HG03469 (cell line): ENCODE data around the gene AR.
"Not testable (repeated sequence)": the region's sequence is repeated elsewhere in the genome, so short reads cannot be mapped to it uniquely, and the experiment has no call there.

Experiments used
- ATAC-seq: cut with Tn5 transposase; IDR thresholded peaks from one replicate; pipeline ENCODE4 v1.9.1; 2021; ENCODE audit warnings: mild to moderate bottlenecking, moderate library complexity, moderate number of reproducible peaks; ENCODE audit not compliant: unreplicated experiment

The AR gene

DNA sequence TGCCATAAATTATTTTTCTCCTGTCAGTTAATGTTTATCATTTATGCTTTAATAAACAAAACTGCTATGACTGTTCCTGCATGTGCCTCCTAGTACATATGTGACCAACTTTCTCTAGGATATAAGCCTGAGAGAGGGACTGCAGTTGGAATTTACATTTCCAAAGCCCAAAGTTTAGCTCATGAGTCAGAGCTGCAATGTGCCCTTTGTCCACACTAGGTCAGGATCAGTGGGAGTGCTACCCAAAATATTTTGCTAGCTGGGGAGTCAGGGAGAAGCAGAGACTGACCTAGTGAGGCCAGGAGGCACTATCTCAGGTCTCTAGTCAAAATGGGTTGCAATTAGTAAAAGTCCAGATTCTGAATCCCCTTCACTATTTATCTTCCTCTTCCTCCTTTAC lies 92.7 kb downstream of the AR start:
- no peak for ATAC-seq

DNA sequence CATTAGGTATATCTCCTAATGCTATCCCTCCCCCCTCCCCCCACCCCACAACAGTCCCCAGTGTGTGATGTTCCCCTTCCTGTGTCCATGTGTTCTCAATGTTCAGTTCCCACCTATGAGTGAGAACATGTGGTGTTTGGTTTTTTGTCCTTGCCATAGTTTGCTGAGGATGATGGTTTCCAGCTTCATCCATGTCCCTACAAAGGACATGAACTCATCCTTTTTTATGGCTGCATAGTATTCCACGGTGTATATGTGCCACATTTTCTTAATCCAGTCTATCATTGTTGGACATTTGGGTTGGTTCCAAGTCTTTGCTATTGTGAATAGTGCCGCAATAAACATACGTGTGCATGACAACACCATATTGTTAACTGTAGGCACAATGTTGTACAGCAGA lies 93.5 kb downstream of the AR start:
- not testable (repeated sequence) for ATAC-seq

DNA sequence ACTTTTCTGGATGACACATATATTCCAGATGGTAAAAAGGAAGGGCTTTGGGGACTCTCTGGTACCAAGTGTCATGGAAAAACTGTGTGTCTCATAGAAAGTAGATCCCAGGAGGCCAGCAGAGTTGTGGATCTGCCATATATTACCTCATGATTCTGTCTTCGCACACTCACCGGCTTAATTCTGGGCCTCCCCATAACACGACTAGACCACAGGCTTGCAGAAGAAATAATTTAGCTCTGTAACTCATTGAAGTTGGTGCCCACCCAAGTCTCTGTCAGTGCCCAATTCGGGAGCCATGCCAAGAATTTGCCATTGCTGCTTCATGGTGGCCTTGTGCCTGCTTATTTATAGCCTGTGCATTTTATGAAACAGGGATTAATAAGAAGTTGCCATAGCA lies 104.5 kb downstream of the AR start:
- ATAC-seq = no peak

DNA sequence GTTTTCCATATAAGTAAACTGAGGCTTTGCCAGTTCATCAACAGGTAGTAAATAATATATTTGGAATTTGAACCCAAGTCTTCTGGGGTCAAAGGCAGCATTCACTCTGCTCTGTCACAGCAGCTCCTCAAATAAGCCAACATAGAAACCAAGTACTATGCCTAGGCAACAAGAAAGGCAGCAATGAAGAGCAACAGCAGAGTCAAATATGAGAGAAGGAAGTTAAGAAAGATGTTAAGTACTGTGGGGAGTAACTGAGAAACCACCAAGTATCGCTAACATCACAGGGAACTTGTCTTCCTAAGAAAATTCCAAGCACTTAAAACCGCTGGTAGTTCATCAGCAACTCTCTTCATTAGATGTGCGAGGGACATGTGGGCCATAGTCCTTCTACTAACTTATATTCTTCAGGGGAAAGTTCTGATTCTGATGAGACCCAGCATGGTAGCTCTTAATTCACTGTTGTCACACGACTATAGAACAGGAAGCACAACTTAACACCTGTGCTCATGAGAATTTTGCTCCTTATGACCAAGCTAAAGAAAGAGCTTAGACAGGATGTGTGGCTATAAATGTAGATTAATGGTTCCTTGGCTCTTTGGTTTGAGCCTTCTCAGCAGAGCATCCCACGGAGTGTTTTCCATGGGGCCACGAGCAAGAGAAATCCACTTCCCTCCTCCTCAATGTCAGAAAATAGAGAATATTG lies 107.8 kb downstream of the AR start:
- no peak for ATAC-seq

DNA sequence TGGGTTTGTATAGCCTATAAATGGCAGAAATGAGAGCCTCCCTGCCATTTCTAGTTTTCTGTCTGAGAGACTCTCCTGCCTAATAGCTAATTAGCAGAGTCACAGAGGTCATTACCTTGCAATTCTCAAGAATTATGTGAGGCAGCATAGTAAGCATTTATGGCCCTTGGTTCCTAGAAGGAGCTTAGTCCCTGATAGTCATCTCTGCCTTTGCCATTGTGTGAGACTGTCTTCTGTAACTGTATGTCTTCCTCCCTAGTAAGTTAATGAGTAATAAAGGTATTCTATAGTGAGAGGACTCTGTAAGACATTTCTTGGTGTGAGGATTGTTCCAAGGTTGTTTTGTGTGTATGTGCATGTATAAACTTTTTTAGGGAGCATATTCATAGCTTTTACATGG lies 108.7 kb downstream of the AR start:
- no peak for ATAC-seq

DNA sequence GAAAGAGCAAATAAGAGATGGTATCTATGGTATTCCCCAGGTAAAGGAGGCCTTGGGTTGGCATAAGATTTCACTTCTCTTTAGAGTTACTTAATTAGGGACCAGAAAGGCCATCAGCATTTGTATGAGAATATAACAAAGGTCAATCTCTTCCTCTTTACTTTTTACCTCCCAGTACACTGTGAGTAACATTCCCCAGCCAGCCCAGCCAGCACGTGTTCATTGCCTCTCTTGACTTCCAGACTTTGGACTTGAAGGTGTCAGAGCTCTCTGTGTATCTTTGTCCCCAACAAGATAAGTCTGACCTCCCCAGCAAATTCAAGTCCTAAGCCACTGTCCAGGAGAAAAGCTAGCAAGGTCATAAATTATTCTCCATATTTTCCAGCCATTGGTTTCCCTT lies 110.5 kb downstream of the AR start:
- no peak for ATAC-seq

DNA sequence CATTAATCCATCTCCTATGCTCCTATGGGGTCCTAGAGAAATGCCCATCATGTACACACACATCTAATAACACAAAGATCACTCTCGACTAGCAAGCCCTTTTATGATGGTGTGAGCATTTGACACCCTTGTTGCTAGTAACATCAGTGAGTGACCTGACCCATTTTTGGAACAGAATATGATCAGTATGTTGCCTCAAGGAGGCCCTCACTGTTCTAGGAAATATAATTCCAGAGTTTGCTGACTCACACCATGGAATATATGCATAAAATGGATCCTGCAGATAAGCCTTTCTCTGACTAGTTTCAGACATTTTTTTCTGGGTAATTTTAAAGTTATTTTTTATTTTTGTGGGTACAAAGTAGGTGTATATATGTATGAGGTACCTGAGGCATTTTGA lies 121.8 kb downstream of the AR start:
- ATAC-seq = no peak

DNA sequence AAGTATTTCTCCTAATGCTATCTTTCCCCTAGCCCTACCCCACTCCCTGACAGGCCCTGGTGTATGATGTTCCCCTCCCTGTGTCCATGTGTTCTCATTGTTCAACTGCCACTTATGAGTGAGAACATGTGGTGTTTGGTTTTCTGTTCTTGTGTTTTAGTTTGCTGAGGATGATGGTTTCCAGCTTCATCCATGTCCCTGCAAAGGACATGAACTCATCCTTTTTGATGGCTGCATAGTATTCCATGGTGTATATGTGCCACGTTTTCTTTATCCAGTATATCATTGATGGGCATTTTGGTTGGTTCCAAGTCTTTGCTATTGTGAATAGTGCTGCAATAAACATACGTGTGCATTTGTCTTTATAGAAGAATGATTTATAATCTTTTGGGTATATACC lies 126.9 kb downstream of the AR start:
- not testable (repeated sequence) for ATAC-seq

DNA sequence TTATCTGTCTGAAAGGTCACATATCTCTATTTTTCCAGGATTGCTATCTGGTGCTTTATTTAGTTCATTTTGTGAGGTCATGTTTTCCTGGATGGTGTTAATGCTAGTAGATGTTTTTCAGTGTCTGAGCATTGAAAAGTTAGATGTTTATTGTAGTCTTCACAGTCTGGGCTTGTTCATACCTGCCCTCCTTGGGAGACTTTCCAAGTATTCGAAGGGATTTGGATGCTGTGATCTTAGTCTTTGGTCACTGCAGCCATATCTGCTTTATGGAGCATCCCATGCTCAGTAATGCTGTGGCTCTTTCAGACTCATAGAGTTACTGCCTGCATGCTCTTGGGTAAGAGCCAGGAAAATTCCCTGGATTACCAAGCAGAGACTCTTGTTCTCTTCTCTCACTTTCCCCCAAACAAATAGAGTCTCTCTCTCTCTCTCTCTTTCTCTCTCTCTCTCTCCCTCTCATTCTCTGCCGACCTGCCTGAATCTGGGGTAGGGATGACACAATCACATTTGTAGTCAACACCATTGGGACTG lies 130.0 kb downstream of the AR start:
- no peak for ATAC-seq

DNA sequence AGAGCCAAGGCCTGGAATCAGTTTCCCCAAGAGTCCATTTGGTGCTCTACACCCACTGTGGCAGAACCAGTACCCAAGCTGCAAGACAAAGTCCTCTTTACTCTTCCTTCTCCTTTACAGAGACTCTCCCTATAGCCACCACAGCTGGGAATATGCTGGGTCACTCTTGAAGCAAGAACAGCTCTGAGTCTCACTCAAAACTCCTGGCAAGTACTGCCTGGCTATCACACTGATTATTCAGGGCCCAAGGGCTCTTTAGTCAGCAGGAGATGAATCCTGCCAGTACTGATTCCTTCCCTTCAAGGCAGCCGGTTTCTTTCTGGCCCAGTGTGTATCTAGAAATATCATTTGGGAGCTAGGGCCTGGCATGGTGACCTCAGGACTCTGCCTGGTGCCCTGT lies 130.9 kb downstream of the AR start:
- ATAC-seq = no peak

DNA sequence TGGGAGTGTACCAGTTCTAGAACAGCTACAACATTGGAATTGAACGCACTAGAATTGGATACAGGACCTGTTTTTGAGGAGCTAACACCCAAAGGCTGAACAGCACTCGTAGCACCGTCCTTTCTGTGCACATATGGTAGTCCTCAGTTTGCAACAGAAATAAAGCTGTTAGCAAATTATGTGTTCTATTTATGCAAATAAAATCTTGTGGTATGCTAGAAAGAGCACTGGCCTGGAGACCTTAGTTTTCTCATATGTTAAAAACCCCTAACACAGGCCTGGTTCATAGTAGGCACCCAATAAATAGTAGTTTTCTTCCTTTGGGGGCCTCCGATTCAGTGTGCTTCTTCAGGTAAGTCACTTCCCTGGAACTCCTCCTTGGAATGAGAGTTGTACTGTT lies 140.3 kb downstream of the AR start:
- ATAC-seq = no peak

DNA sequence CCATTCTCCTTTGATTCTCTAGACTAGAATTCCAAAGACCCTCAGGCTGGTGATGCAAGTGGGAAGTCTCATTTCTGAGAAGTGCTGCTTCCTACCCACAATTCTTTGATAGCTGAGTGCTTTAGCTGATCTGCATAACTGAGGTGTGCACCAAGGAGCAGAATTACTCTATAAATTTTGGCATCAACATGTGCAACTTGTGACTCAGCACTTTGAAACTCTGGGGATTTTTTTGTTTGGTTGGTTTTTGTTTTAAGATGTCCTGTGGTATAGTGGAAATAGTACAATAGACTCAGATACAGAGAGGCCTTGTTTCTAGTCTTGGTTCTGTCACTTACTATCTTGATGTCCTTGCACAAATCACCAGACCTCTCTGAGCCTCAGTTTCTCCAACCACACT lies 148.4 kb downstream of the AR start:
- ATAC-seq = no peak

DNA sequence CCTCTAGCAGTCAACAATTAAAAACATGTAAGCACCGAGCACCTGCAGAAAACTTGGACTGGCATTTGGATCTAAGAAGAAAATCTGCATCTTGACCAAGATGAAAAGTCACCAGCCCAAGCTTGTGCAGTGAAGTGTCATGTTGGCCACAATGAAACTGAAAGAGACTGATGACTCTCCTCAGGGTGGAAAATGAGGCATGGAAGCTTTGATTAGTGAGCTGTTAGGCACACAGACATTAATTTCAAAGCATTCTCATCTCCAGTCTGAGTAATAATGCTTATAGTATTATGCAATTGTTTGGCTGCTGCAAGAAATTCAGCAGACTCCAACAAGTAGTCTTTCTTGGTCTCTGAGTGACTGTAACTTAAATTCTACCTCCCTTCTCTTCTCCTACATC lies 150.1 kb downstream of the AR start:
- no peak for ATAC-seq

DNA sequence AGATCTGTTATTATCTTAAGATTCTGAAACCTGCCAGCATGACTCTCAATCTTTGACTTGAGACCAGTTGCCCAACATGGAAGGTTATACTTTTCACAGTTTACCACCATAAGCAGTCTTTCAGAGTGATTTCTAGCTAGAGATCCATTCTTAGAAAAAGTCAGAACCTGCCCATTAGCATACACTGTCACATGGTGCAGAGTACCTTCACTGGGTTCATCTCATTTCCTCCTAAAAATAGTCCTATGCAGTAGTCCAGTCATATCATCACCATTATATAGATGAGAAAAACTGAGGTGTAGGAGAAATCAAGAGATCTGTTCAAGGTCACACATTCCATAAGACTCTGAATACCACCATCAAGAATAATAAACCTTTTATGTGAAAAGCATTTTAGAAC lies 153.6 kb downstream of the AR start:
- no peak for ATAC-seq

DNA sequence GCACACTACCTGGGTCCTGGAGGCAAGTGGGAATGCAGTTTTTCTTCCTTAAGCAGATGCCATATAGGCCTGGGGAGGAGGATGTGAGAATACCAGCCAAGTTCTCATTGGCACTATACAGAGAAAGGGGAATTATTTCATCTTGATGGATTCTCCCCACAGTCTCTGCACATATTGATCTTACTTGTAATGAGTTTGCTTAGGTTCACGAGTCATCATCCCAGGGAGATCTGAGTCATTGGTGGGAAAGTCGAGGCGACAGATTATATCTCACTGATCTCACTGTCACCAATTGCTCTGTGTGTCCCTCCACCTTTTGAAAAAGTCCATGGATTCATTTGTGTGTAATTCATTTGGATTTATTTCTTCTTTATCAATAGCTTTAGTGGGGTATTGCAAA lies 156.8 kb downstream of the AR start:
- ATAC-seq = no peak

DNA sequence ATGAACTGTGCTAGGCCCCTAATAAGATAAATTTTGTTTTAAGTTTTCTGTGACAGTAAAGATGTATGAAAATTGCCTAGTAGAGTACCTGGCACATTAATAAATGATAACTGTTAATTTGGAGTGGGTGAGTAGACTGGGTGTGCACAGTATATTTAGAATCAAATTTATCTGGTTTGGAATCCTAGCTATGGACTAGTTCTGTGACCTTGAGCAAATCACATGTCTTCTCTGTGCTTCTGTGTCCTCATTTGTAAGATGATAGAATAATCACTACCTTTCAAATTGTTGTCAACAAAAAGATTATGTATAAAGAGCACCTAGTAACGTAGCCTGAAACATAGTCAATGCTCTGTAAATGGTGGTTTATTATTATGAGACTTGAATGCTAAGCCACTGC lies 170.2 kb downstream of the AR start:
- no peak for ATAC-seq

DNA sequence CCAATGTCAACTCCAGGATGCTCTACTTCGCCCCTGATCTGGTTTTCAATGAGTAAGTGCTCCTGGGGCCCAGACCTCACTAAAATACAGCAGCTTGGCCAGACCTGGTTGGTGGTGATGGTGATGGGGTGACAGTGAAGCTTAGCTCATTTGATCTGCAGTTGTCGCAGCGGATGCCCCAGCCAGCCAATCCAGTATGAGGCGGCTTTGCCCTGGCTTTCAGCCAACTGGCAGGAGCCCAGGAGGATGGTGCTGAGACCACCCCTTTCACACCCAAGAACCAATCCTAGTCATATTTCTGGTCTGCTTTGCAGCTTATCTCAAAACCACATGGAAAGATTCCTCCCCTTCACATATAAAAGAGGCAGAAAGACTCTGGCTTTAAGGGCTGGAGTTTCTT lies 173.8 kb downstream of the AR start:
- ATAC-seq = no peak

DNA sequence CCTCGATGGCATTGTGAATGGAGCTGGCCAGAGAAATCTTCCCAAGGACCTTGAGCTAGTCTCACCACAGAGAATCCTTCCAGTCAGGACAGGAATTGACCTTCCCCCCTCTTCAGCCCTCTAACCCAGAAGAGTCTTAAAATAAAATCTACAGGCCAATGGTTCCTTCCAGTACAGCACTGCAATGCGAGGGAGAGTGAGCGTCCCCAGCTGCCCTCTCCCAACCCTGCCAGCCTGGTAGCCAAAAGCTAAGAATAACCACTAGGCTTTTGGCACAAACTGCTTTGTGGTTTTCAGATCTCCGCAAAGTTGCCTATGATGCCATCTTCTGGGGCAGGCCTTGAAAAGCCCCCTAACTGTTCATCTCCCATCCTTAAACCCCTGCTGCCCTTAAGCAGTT lies 175.1 kb downstream of the AR start:
- no peak for ATAC-seq

DNA sequence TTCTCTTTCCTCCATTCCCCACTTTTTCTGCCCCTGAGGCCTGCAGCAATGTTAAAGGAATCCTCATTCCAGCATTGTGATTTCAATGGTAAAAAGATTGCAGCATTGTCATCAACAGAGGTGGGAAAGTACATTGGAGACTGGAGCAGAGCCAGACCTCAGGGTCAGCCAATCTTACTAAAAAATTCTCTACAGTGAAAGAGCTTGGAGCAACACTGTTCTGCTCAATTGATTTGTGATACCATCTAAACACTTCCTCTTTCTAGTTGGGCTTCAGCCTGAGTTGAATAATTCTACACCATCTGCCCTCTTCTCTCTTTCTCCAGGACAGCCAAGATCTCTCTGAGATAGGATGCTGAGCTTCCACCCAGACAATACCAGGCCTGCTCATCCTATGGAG lies 176.5 kb downstream of the AR start:
- ATAC-seq = no peak

DNA sequence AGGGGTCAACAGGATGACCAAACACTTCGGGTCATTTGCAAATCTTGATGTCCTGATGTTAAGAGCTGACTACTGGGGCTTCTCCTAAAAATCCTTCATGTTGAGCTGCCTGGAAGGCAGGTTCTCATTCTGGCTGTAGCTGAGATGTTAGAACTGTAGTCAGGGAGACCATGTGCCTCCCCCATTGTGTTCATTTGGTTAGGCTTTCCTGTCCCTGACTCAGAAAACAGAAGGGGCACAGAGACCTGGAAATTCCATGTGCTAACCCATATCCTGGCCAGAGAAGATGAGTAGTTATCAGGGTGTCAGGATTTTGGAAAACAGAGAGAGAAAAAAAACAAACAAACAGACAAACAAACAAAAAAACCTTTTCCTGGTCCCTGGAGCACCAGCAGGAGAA lies 177.5 kb downstream of the AR start:
- no peak for ATAC-seq

DNA sequence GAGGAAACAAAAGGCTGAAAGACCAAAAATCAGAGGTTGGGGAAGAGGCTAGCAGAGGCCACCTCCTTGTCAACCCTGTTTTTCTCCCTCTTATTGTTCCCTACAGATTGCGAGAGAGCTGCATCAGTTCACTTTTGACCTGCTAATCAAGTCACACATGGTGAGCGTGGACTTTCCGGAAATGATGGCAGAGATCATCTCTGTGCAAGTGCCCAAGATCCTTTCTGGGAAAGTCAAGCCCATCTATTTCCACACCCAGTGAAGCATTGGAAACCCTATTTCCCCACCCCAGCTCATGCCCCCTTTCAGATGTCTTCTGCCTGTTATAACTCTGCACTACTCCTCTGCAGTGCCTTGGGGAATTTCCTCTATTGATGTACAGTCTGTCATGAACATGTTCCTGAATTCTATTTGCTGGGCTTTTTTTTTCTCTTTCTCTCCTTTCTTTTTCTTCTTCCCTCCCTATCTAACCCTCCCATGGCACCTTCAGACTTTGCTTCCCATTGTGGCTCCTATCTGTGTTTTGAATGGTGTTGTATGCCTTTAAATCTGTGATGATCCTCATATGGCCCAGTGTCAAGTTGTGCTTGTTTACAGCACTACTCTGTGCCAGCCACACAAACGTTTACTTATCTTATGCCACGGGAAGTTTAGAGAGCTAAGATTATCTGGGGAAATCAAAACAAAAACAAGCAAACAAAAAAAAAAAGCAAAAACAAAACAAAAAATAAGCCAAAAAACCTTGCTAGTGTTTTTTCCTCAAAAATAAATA lies 179.9 kb downstream of the AR start:
- ATAC-seq = no peak

DNA sequence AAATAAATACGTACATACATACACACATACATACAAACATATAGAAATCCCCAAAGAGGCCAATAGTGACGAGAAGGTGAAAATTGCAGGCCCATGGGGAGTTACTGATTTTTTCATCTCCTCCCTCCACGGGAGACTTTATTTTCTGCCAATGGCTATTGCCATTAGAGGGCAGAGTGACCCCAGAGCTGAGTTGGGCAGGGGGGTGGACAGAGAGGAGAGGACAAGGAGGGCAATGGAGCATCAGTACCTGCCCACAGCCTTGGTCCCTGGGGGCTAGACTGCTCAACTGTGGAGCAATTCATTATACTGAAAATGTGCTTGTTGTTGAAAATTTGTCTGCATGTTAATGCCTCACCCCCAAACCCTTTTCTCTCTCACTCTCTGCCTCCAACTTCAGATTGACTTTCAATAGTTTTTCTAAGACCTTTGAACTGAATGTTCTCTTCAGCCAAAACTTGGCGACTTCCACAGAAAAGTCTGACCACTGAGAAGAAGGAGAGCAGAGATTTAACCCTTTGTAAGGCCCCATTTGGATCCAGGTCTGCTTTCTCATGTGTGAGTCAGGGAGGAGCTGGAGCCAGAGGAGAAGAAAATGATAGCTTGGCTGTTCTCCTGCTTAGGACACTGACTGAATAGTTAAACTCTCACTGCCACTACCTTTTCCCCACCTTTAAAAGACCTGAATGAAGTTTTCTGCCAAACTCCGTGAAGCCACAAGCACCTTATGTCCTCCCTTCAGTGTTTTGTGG lies 180.7 kb downstream of the AR start:
- ATAC-seq = no peak
